Fibroblast of the aortic adventitia (primary cell): Measurements from ENCODE around the gene BLOC1S5. TPM values are rescaled to one million over a fixed set of nuclear protein-coding genes. Genes with fewer than 3 reads are reported as not detected.
A peak's percentile ranks its signal among the peaks of the same experiment; 100 is the strongest.

Experiments used
- DNase-seq: peaks from one replicate; pipeline ENCODE4 v3.0.0-alpha.2; 2010; ENCODE audit warnings: low read depth
- H3K4me3 ChIP-seq: 2 replicates; pipeline ENCODE4 v1.5.1; 2011; ENCODE audit warnings: low read depth, mild to moderate bottlenecking, control low read depth, low read length, moderate library complexity
- total RNA-seq: library from RNA; depleted of rRNA; stranded (reverse); fragments of >200 nt; gene quantifications from 2 replicates; pipeline ENCODE4 v1.2.3, GENCODE V29; 2012; ENCODE audit warnings: low replicate concordance
- TF ChIP-seq, protein P1 (sequence below): IDR thresholded peaks from 2 replicates; pipeline ENCODE4 v1.5.1; 2011; ENCODE audit warnings: mild to moderate bottlenecking, low read length, control low read depth, inconsistent platforms; ENCODE audit not compliant: insufficient read depth

BLOC1S5 gene
- total RNA-seq, 1 donor: 23.0 TPM

DNA sequence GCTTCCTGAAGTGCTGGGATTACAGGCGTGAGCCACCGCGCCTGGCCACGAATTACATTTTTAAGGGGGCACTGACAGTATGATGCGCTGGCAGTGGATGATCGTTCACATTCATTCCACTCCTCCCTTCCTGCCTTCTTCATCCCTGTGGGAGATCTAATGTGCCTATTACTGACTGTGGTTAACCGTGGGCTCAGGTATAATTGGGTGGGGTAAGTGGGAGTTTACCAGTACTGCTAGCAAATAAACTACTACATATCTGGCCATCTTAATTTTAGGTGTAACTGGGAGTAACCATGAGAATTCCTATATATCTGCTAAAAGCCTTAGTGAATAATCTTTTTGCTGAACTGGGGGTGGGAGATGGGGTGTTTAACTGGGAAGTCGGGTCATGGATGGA is 6.5 kb upstream of the BLOC1S5 start:
- no peak for DNase-seq
- TF ChIP-seq, protein P1, sequence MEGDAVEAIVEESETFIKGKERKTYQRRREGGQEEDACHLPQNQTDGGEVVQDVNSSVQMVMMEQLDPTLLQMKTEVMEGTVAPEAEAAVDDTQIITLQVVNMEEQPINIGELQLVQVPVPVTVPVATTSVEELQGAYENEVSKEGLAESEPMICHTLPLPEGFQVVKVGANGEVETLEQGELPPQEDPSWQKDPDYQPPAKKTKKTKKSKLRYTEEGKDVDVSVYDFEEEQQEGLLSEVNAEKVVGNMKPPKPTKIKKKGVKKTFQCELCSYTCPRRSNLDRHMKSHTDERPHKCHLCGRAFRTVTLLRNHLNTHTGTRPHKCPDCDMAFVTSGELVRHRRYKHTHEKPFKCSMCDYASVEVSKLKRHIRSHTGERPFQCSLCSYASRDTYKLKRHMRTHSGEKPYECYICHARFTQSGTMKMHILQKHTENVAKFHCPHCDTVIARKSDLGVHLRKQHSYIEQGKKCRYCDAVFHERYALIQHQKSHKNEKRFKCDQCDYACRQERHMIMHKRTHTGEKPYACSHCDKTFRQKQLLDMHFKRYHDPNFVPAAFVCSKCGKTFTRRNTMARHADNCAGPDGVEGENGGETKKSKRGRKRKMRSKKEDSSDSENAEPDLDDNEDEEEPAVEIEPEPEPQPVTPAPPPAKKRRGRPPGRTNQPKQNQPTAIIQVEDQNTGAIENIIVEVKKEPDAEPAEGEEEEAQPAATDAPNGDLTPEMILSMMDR: no peak
- H3K4me3 ChIP-seq: no peak overlapping the region

DNA sequence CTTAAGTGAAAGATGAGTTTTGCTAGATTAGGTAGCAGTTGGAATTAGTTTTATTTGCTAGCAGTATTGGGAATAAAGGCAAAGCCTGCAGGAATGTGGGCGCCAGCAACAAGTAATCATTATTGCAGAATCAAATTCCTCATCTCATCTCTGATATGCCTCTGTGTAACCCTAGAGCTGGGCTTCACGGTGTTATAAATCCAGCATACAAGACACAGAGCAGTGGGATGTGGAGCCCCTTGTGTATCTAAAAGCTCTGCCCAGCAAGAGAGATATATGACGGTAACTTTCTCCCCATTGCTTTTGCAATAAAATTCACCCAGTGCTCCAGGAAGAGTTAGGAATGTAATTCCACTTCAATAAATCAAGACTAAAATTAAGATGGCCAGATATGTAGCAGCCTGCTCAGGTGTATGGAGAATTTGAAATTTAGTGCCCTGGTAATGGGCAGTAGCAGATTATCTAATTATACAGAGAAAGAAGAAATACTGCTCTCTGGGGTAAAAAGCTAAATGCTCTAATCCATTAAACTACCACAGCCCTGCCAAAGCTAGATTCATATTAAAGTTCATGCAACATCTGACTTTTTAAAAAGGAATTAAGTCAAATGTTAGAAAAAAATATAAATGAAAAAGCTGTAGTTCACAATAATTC is 5.6 kb upstream of the BLOC1S5 start:
- no peak overlapping the region for H3K4me3 ChIP-seq
- no peak for DNase-seq
- TF ChIP-seq, protein P1: no peak

DNA sequence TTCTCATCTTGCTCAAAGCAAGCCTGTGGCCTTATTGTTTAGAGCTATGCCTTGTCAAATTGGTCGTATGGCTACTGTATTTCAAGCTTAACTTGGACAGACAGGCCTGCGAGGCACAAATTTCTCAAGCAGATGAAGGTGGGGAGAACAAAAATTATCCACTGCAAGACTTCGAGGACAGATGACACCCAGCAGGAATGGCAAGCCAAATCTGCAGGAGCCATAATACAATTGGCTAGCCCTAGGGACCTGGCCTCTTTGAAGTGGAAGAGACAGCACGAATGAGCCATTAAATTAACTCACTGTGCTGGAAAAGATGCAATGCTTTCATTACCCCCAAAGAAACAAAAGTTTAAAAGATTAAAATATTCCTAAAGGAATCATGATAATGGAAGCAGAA is 5.0 kb upstream of the BLOC1S5 start:
- TF ChIP-seq, protein P1: no peak
- no peak overlapping the region for H3K4me3 ChIP-seq
- DNase-seq: no peak

DNA sequence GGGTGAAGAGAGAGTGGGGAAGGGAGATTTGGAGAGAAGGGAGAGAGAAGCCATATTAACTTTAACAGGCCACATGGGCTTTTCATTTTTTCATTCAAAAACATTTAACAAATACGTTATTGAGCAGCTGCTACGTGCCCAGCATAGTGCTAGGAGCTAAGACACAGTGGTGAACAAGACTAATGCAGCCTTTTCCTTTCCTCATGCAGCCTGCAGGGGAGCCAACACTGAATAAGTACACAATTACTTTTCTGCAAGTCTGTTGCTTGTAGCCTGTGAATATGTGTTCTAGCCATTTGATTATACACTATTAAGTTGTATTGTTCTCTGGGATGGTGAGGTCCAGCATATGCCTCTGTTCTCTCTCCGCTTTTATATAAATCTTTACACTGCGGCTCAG is 1.9 kb upstream of the BLOC1S5 start:
- TF ChIP-seq, protein P1: no peak
- no peak overlapping the region for H3K4me3 ChIP-seq
- DNase-seq: no peak

DNA sequence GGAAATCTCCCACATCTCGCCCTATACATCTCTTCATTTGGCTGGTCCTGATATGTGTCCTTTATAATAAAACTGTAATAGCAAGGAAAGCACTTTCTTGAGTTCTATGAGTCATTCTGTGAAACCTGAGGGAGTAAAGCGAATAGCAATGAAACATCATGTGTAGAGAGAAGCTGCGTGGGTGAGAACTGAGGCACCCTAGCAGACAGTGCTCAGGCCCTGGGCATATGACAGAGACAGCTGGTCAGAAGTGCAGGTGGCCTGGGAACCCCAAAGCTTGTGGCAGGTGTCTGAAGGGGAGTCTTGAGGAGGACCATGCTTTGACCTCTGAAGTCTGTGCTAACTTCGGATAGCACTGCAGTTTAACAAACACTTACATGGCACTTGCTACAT is 1.3 kb upstream of the BLOC1S5 start:
- H3K4me3 ChIP-seq: no peak overlapping the region
- TF ChIP-seq, protein P1: no peak
- no peak for DNase-seq

DNA sequence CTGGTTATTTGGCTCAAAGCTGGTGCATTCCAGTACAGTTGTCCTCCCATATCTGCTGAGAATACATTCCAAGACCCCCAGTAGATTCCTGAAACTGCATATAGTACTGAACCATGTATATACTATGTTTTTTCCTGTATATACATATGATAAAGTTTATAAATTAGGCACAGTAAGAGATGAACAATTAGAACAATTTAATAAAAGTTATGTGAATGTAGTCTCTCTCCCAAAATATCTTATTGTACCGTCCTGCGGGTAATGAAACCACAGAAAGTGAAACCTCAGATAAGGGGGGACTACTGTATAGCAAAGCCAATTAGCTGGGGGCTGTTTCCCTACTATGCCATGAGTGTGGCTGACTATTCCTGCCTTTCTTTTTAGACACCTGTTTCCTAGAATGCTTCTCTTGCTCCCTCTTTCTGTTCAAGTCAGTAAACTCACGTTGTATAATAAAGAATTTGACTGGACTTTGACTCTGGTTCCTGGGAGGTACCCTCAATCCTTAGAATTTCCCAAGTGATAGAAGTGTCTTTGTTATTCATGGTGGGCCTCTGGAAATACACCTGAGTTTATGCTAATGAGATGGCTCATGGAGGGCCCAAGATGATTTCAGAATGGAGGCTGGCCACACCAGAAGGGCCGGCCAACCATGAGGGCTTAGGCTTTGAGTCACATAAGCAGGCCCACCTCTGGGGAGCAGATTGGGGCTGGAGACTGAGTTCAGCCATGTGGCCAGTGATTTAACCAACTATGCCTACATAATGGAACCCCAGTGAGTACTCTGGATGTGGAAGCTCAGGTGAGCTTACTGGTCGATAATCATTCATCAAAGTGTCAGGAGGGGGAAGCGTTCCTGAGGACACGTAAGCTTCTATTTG is 689 bp upstream of the BLOC1S5 start:
- no peak for DNase-seq
- TF ChIP-seq, protein P1: no peak
- H3K4me3 ChIP-seq: peak overlapping the region; percentile 51
